HCT116 (cell line): Measurements from ENCODE around the gene TJP3. TPM values are rescaled to one million over a fixed set of nuclear protein-coding genes. Genes with fewer than 3 reads are reported as not detected.

Source experiments
- ATAC-seq: fragments of 200-7000 bp; cut with Tn5 transposase; 2 replicates; pipeline ENCODE4 v1.9.1; 2020; ENCODE audit warnings: mild to moderate bottlenecking, moderate library complexity
- BruUV-seq: library from RNA; stranded (reverse); fragments of 400-500 nt; replicated peaks from 2 replicates; lab custom pipeline; 2021; lab: Mats Ljungman, UMichigan
- CTCF ChIA-PET: fragments of 300-600 bp; sonication (Branson Sonifier 250); formaldehyde crosslinking; loops from one replicate; lab custom pipeline; 2021; ENCODE audit warnings: antibody characterized with exemption; lab: Charles Lee
- POLR2A ChIA-PET: fragments of 300-600, 350-600 bp; sonication (Branson Sonifier 250); formaldehyde crosslinking; loops from one replicate; lab custom pipeline; 2021; ENCODE audit warnings: antibody characterized with exemption; lab: Charles Lee
- RAD21 ChIA-PET, 2 experiments: fragments of 300-600 bp; sonication (Branson Sonifier 250); formaldehyde crosslinking; loops; one replicate each; lab custom pipeline; 2023; ENCODE audit warnings: low total read pairs in 2 of 2; ENCODE audit not compliant: uncharacterized antibody in 2 of 2, unreplicated experiment in 2 of 2, low non-redundant PET in 1 of 2; lab: Charles Lee
- DNase-seq: peaks from one replicate; pipeline ENCODE4 v3.0.0-alpha.2; 2010; ENCODE audit warnings: low read depth, low spot score
- H2AFZ ChIP-seq: fragments of 200-600 bp; shearing (Covaris generic), sonication (generic); 2 replicates; pipeline ENCODE4 v1.6.1; 2017; ENCODE audit warnings: low read depth, mixed run types, mixed read lengths, antibody characterized with exemption, low read length; ENCODE audit not compliant: poor library complexity, severe bottlenecking
- H3K27ac ChIP-seq: 2 replicates; pipeline ENCODE4 v1.5.1; 2012; ENCODE audit warnings: low read depth, low read length
- H3K27me3 ChIP-seq: fragments of 200-600 bp; sonication (generic); 2 replicates; pipeline ENCODE4 v1.6.1; 2016; ENCODE audit warnings: mixed run types, low read length, mixed read lengths; ENCODE audit not compliant: insufficient read depth
- H3K36me3 ChIP-seq, 2 experiments: fragments of 200-500 bp in 1 of 2; fragments of 200-600 bp in 1 of 2; sonication (Bioruptor generic) in 1 of 2; sonication (generic) in 1 of 2; 2 replicates each; pipeline versions ENCODE4 v1.5.1 to v1.6.1; 2014 to 2016; ENCODE audit warnings: low read length in 2 of 2, inconsistent platforms in 1 of 2, mixed read lengths in 1 of 2, mixed run types in 1 of 2; ENCODE audit not compliant: insufficient read depth in 2 of 2, control insufficient read depth in 1 of 2
- H3K4me1 ChIP-seq, 2 experiments: fragments of 200-600 bp in 1 of 2; sonication (generic) in 1 of 2; 2 replicates each; pipeline versions ENCODE4 v1.5.1 to v1.6.1; 2012 to 2017; ENCODE audit warnings: low read length in 2 of 2, inconsistent platforms in 1 of 2, mild to moderate bottlenecking in 1 of 2, mixed read lengths in 1 of 2, mixed run types in 1 of 2, moderate library complexity in 1 of 2; ENCODE audit not compliant: insufficient read depth in 2 of 2, control insufficient read depth in 1 of 2
- H3K4me2 ChIP-seq: fragments of 200-600 bp; sonication (generic); 2 replicates; pipeline ENCODE4 v1.6.1; 2017; ENCODE audit warnings: mixed run types, low read length, mixed read lengths
- H3K4me3 ChIP-seq, 2 experiments: fragments of 200-600 bp in 1 of 2; sonication (generic) in 1 of 2; replicated peaks in 1 of 2; 2 replicates each; pipeline ENCODE4 v1.5.1; 2011 to 2016; ENCODE audit warnings: low read length in 2 of 2, control low read depth in 1 of 2, low read depth in 1 of 2, mild to moderate bottlenecking in 1 of 2, mixed read lengths in 1 of 2, mixed run types in 1 of 2
- H3K79me2 ChIP-seq: fragments of 200-600 bp; sonication (generic); 2 replicates; pipeline ENCODE4 v1.6.1; 2017; ENCODE audit warnings: mild to moderate bottlenecking, mixed run types, low read length, moderate library complexity, mixed read lengths; ENCODE audit not compliant: insufficient read depth
- H3K9ac ChIP-seq: fragments of 200-600 bp; sonication (generic); 2 replicates; pipeline ENCODE4 v1.6.1; 2016; ENCODE audit warnings: low read length, mixed read lengths
- H3K9me2 ChIP-seq: fragments of 200-600 bp; sonication (generic), shearing (Covaris generic); 2 replicates; pipeline ENCODE4 v1.6.1; 2017; ENCODE audit warnings: mixed run types, mild to moderate bottlenecking, moderate library complexity; ENCODE audit not compliant: insufficient read depth
- H3K9me3 ChIP-seq, 2 experiments: fragments of 200-500 bp in 1 of 2; fragments of 200-600 bp in 1 of 2; sonication (Bioruptor generic) in 1 of 2; sonication (generic) in 1 of 2; 2 replicates each; pipeline ENCODE4 v1.6.1; 2014 to 2017; ENCODE audit warnings: low read length in 2 of 2, mixed read lengths in 2 of 2, inconsistent platforms in 1 of 2, low read depth in 1 of 2, mild to moderate bottlenecking in 1 of 2, mixed run types in 1 of 2, moderate library complexity in 1 of 2; ENCODE audit not compliant: control insufficient read depth in 1 of 2, insufficient read depth in 1 of 2
- H4K20me1 ChIP-seq: fragments of 200-600 bp; sonication (generic), shearing (Covaris generic); 2 replicates; pipeline ENCODE4 v1.6.1; 2017; ENCODE audit warnings: mixed run types, mild to moderate bottlenecking, moderate library complexity; ENCODE audit not compliant: insufficient read depth
- ATF3 ChIP-seq: IDR thresholded peaks from 2 replicates; pipeline ENCODE4 v1.6.1; 2012
- CBX3 ChIP-seq: IDR thresholded peaks from 2 replicates; pipeline ENCODE4 v1.6.1; 2012; ENCODE audit warnings: low read depth
- CEBPB ChIP-seq: IDR thresholded peaks from 2 replicates; pipeline ENCODE4 v1.6.1; 2012; ENCODE audit warnings: low read depth
- ELF1 ChIP-seq: IDR thresholded peaks from 2 replicates; pipeline ENCODE4 v1.6.1; 2012; ENCODE audit warnings: low read depth, borderline replicate concordance
- EZH2 ChIP-seq: fragments of 200-600 bp; sonication (generic); IDR thresholded peaks from 2 replicates; pipeline ENCODE4 v1.6.1; 2017; ENCODE audit warnings: antibody characterized with exemption, mixed run types
- EZH2phosphoT487 ChIP-seq: fragments of 200-600 bp; IDR thresholded peaks from 2 replicates; pipeline ENCODE4 v1.6.1; 2018; ENCODE audit warnings: antibody characterized with exemption, borderline replicate concordance
- FOSL1 ChIP-seq: IDR thresholded peaks from 2 replicates; pipeline ENCODE4 v1.6.1; 2012; ENCODE audit warnings: low read depth
- JUND ChIP-seq: IDR thresholded peaks from 2 replicates; pipeline ENCODE4 v1.6.1; 2012
- MAX ChIP-seq: IDR thresholded peaks from 2 replicates; pipeline ENCODE4 v1.6.1; 2012
- POLR2A ChIP-seq: IDR thresholded peaks from 2 replicates; pipeline ENCODE4 v1.7.0; 2011; ENCODE audit warnings: borderline replicate concordance; ENCODE audit not compliant: insufficient read depth, insufficient read length; ENCODE audit errors: extremely low read depth
- POLR2AphosphoS5 ChIP-seq: IDR thresholded peaks from 2 replicates; pipeline ENCODE4 v1.6.1; 2011; ENCODE audit warnings: mild to moderate bottlenecking, low read depth, low read length, moderate library complexity
- SP1 ChIP-seq: IDR thresholded peaks from 2 replicates; pipeline ENCODE4 v1.6.1; 2012; ENCODE audit warnings: low read depth
- YY1 ChIP-seq: IDR thresholded peaks from 2 replicates; pipeline ENCODE4 v1.6.1; 2011; ENCODE audit warnings: low read length, low read depth, moderate library complexity, mild to moderate bottlenecking; ENCODE audit not compliant: insufficient replicate concordance; ENCODE audit errors: extremely low read depth
- intact Hi-C: fragments of 100-400 bp; cut with micrococcal nuclease; formaldehyde crosslinking; loops from 2 replicates; pipeline ENCODE4 v1.10.0; 2022
- total RNA-seq: library from RNA; stranded (reverse); gene quantifications from one replicate; pipeline ENCODE4 v1.2.1, GENCODE V29; 2021; ENCODE audit not compliant: unreplicated experiment
- TF ChIP-seq, protein P1 (sequence below), 3 experiments: fragments of 200-600 bp in 1 of 3; sonication (generic) in 1 of 3; IDR thresholded peaks in 2 of 3; conservative IDR thresholded peaks in 1 of 3; 2 replicates each; pipeline ENCODE4 v1.5.1; 2012 to 2017; ENCODE audit warnings: low read depth in 2 of 3, low read length in 2 of 3, antibody characterized with exemption in 1 of 3, borderline replicate concordance in 1 of 3, control low read depth in 1 of 3, mild to moderate bottlenecking in 1 of 3, mixed read lengths in 1 of 3, mixed run types in 1 of 3, moderate library complexity in 1 of 3; ENCODE audit not compliant: insufficient read depth in 1 of 3

Gene TJP3
- total RNA-seq, 1 experiment from 2014 or later: 69.6 TPM

DNA sequence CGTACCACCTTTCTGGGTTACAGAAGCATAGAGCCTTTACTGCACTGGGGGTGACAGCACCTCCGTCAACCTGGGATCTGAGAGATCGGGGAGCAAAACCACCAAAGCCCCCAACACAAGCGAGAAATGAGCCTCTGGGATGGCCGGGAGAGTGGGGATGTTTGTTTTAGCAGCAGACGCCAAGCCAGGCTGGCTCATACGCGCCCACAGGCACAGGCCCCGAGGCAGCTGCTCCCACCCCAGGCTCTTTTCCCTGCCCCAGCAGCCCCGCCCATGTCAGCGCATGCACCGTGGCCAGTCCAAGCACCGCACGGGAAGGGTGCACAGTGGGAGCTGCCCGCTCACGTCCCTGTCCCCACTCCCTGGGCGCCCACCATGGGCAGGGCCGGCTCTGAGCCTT, 16.5 kb upstream of the TJP3 start:
- Histone ChIP-seq H3K4me3 (no peak overlapping the region), H3K36me3 (no peaks in the 10 kb centered on the region; a peak in 1 of 4 replicates), H3K27me3 (no peaks in the 10 kb centered on the region), H3K4me2 (no peak overlapping the region), H3K27ac (no peak overlapping the region), H3K4me1 (no peaks in the 10 kb centered on the region), H4K20me1 (no peaks in the 10 kb centered on the region), H3K79me2 (peaks cover 50% of the 10 kb centered on the region), H3K9me3 (no peaks in the 10 kb centered on the region), H3K9me2 (no peaks in the 10 kb centered on the region), H2AFZ (no peak overlapping the region), H3K9ac (no peak overlapping the region)
- no TSS peak for BruUV-seq
- RAD21 ChIA-PET: no interaction called here
- intact Hi-C loops: no loop called here
- no peak for DNase-seq
- ATAC-seq: no peak
- POLR2A ChIA-PET: no interaction called here
- TF ChIP-seq EZH2phosphoT487 (no peak), ELF1 (no peak), CEBPB (no peak), ATF3 (no peak), POLR2A (no peak), YY1 (no peak), JUND (no peak), EZH2 (no peak), POLR2AphosphoS5 (no peak), FOSL1 (no peak), SP1 (no peak), MAX (no peak), CBX3 (no peak)
- TF ChIP-seq, protein P1, sequence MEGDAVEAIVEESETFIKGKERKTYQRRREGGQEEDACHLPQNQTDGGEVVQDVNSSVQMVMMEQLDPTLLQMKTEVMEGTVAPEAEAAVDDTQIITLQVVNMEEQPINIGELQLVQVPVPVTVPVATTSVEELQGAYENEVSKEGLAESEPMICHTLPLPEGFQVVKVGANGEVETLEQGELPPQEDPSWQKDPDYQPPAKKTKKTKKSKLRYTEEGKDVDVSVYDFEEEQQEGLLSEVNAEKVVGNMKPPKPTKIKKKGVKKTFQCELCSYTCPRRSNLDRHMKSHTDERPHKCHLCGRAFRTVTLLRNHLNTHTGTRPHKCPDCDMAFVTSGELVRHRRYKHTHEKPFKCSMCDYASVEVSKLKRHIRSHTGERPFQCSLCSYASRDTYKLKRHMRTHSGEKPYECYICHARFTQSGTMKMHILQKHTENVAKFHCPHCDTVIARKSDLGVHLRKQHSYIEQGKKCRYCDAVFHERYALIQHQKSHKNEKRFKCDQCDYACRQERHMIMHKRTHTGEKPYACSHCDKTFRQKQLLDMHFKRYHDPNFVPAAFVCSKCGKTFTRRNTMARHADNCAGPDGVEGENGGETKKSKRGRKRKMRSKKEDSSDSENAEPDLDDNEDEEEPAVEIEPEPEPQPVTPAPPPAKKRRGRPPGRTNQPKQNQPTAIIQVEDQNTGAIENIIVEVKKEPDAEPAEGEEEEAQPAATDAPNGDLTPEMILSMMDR (IDR thresholded peaks at IDR 0.05 in 2 of 3, conservative IDR thresholded peaks at IDR 0.05 in 1 of 3; ENCODE audit: borderline replicate concordance in 1 of 3, insufficient read depth in 1 of 3, low read depth in 2 of 3, low read length in 2 of 3): no peak
- CTCF ChIA-PET: no interaction called here
